OCI-LY1 (cell line): ENCODE results near the gene FAIM2.
"Not testable (repeated sequence)": the region's sequence is repeated elsewhere in the genome, so short reads cannot be mapped to it uniquely, and the experiment has no call there.

Source experiments
- H2AFZ ChIP-seq: fragments of 200-600 bp; sonication (generic), shearing (Covaris generic); 2 replicates; pipeline ENCODE4 v1.6.0; 2014; ENCODE audit warnings: antibody characterized with exemption, mild to moderate bottlenecking, low read length
- H3F3A ChIP-seq: fragments of 200-600 bp; sonication (generic), shearing (Covaris generic); 2 replicates; pipeline ENCODE4 v1.6.0; 2014; ENCODE audit warnings: mild to moderate bottlenecking, antibody characterized with exemption, low read length, moderate library complexity; ENCODE audit not compliant: insufficient read depth
- H3K27ac ChIP-seq: fragments of 200-600 bp; sonication (generic); 2 replicates; pipeline ENCODE4 v1.5.1; 2014; ENCODE audit warnings: low read length, mixed run types, mild to moderate bottlenecking, low read depth; ENCODE audit not compliant: poor library complexity, severe bottlenecking
- H3K27me3 ChIP-seq: fragments of 200-600 bp; sonication (generic); 2 replicates; pipeline ENCODE4 v1.6.0; 2014; ENCODE audit warnings: antibody characterized with exemption, mild to moderate bottlenecking, low read length, moderate library complexity; ENCODE audit not compliant: insufficient read depth
- H3K36me3 ChIP-seq: fragments of 200-600 bp; sonication (generic); 2 replicates; pipeline ENCODE4 v1.6.1; 2014; ENCODE audit warnings: mild to moderate bottlenecking, antibody characterized with exemption, low read length, moderate library complexity, mixed read lengths; ENCODE audit not compliant: insufficient read depth
- H3K4me1 ChIP-seq: fragments of 200-600 bp; sonication (generic); 2 replicates; pipeline ENCODE4 v1.5.1; 2014; ENCODE audit warnings: mild to moderate bottlenecking, low read length, moderate library complexity; ENCODE audit not compliant: insufficient read depth, severe bottlenecking
- H3K4me2 ChIP-seq: fragments of 200-600 bp; sonication (generic), shearing (Covaris generic); 2 replicates; pipeline ENCODE4 v1.6.1; 2014; ENCODE audit warnings: low read length
- H3K4me3 ChIP-seq: fragments of 200-600 bp; sonication (generic); 2 replicates; pipeline ENCODE4 v1.5.1; 2014; ENCODE audit warnings: low read length, low read depth, mild to moderate bottlenecking, mixed read lengths; ENCODE audit not compliant: poor library complexity, severe bottlenecking
- H3K79me2 ChIP-seq: fragments of 200-600 bp; shearing (Covaris generic); 2 replicates; pipeline ENCODE4 v1.6.1; 2016; ENCODE audit warnings: mixed run types, low read length, mixed read lengths; ENCODE audit not compliant: insufficient read depth
- H3K9ac ChIP-seq: fragments of 200-600 bp; sonication (generic), shearing (Covaris generic); 2 replicates; pipeline ENCODE4 v1.6.1; 2014; ENCODE audit warnings: mild to moderate bottlenecking, low read length, mixed read lengths
- H3K9me2 ChIP-seq: fragments of 200-600 bp; sonication (generic), shearing (Covaris generic); 2 replicates; pipeline ENCODE4 v1.6.1; 2014; ENCODE audit warnings: low read depth, mild to moderate bottlenecking, low read length, mixed read lengths
- H3K9me3 ChIP-seq: fragments of 200-600 bp; shearing (Covaris generic); 2 replicates; pipeline ENCODE4 v1.6.1; 2014; ENCODE audit warnings: low read length, mixed read lengths
- H4K20me1 ChIP-seq: fragments of 200-600 bp; sonication (generic), shearing (Covaris generic); 2 replicates; pipeline ENCODE4 v1.6.0; 2016; ENCODE audit warnings: mild to moderate bottlenecking, low read length; ENCODE audit not compliant: insufficient read depth
- CTCF ChIP-seq: fragments of 200-600 bp; sonication (generic), shearing (Covaris generic); IDR thresholded peaks from 2 replicates; pipeline ENCODE4 v1.5.1; 2017; ENCODE audit warnings: mild to moderate bottlenecking, antibody characterized with exemption, low read length, moderate library complexity, mixed read lengths
- EZH2 ChIP-seq: fragments of 200-600 bp; sonication (generic), shearing (Covaris generic); IDR thresholded peaks from 2 replicates; pipeline ENCODE4 v1.8.0; 2017; ENCODE audit warnings: borderline replicate concordance, mixed run types, mild to moderate bottlenecking, antibody characterized with exemption, low read length, moderate library complexity, mixed read lengths

The FAIM2 gene

GRCh38 chr12:49881415-49882247, 22.1 kb downstream of the FAIM2 start:
- H3K4me1 ChIP-seq: no peaks in the 10 kb centered on the region

GRCh38 chr12:49880756-49881414, 22.8 kb downstream of the FAIM2 start:
- Histone ChIP-seq H3K9me3 (no peaks in the 10 kb centered on the region), H3K27ac (no peak overlapping the region), H3K9me2 (no peaks in the 10 kb centered on the region), H3K4me3 (no peak overlapping the region), H4K20me1 (no peaks in the 10 kb centered on the region), H3K27me3 (peaks cover 4% of the 10 kb centered on the region; the same call in 1 of the 2 replicates), H3F3A (0 out of 2 replicates have a peak, but pooled peaks cover 15% of the 10 kb centered on the region), H3K79me2 (no peaks in the 10 kb centered on the region), H3K9ac (no peak overlapping the region), H3K36me3 (no peaks in the 10 kb centered on the region), H3K4me1 (no peaks in the 10 kb centered on the region), H3K4me2 (no peak overlapping the region), H2AFZ (no peak overlapping the region)
- TF ChIP-seq EZH2 (no peak), CTCF (no peak)

More at GRCh38 chr12:49881415-49882247, 22.1 kb downstream of the FAIM2 start:
- H3K36me3 ChIP-seq: no peaks in the 10 kb centered on the region
- H3K9me3 ChIP-seq: no peaks in the 10 kb centered on the region
- H3K79me2 ChIP-seq: no peaks in the 10 kb centered on the region
- no peak for TF ChIP-seq CTCF
- TF ChIP-seq EZH2: no peak
- 0 out of 2 replicates have a peak, but pooled peaks cover 15% of the 10 kb centered on the region for H3F3A ChIP-seq
- no peaks in the 10 kb centered on the region for H4K20me1 ChIP-seq
- no peak overlapping the region for H3K9ac ChIP-seq
- no peaks in the 10 kb centered on the region for H3K9me2 ChIP-seq
- peaks cover 4% of the 10 kb centered on the region; the same call in 1 of the 2 replicates for H3K27me3 ChIP-seq
- no peak overlapping the region for H3K4me2 ChIP-seq
- H2AFZ ChIP-seq: no peak overlapping the region
- H3K27ac ChIP-seq: no peak overlapping the region
- H3K4me3 ChIP-seq: no peak overlapping the region

GRCh38 chr12:49879065-49879464, 24.6 kb downstream of the FAIM2 start:
- not testable (repeated sequence) for H3K9me2 ChIP-seq, H3K36me3 ChIP-seq, H3K27ac ChIP-seq, H4K20me1 ChIP-seq, H3K27me3 ChIP-seq, H3K9ac ChIP-seq, H3K4me1 ChIP-seq, H2AFZ ChIP-seq, H3K4me3 ChIP-seq, H3K4me2 ChIP-seq, H3K79me2 ChIP-seq, H3K9me3 ChIP-seq
- 0 out of 2 replicates have a peak, but pooled peaks cover 15% of the 10 kb centered on the region for H3F3A ChIP-seq
